H1 (cell line): ENCODE data around the gene TP53RK. TPM values are rescaled to one million over a fixed set of nuclear protein-coding genes. Genes with fewer than 3 reads are reported as not detected.

Experiments used
- CHD7 ChIP-seq: fragments of 300-600 bp; sonication (generic); IDR thresholded peaks from 2 replicates; pipeline ENCODE4 v1.7.1; 2012; ENCODE audit warnings: low read length, moderate library complexity, mild to moderate bottlenecking, inconsistent platforms; ENCODE audit not compliant: insufficient replicate concordance
- POLR2AphosphoS5 ChIP-seq: IDR thresholded peaks from 2 replicates; pipeline ENCODE4 v1.6.1; 2011; ENCODE audit warnings: low read depth, low read length
- polyA plus RNA-seq, 7 experiments: library from polyadenylated mRNA; depleted of rRNA in 3 of 7; stranded (reverse) in 5 of 7; unstranded in 2 of 7; fragments of >200 nt in 5 of 7; fragments of 200-250 nt in 2 of 7; gene quantifications; 1 replicate in 5 of 7; 2 replicates in 1 of 7; 4 replicates in 1 of 7; pipeline versions ENCODE4 v1.2.1 to v1.2.3, GENCODE V29; 2011 to 2013; ENCODE audit warnings: missing spikeins in 2 of 7, mixed read lengths in 2 of 7
- total RNA-seq: library from RNA; stranded (reverse); fragmentation: NEBNext Ultra II Directional; extraction: Animal tissue kit (Norgen Biotek cat#: 25700); gene quantifications from 2 replicates; pipeline ENCODE4 v1.2.1, GENCODE V29; 2021

The TP53RK gene
- total and polyA plus RNA-seq, 2 of the 8 experiments (the other 6 are each of a cell fraction or from before 2014, with no cell fraction given) = 8.5 to 16.3 TPM

DNA sequence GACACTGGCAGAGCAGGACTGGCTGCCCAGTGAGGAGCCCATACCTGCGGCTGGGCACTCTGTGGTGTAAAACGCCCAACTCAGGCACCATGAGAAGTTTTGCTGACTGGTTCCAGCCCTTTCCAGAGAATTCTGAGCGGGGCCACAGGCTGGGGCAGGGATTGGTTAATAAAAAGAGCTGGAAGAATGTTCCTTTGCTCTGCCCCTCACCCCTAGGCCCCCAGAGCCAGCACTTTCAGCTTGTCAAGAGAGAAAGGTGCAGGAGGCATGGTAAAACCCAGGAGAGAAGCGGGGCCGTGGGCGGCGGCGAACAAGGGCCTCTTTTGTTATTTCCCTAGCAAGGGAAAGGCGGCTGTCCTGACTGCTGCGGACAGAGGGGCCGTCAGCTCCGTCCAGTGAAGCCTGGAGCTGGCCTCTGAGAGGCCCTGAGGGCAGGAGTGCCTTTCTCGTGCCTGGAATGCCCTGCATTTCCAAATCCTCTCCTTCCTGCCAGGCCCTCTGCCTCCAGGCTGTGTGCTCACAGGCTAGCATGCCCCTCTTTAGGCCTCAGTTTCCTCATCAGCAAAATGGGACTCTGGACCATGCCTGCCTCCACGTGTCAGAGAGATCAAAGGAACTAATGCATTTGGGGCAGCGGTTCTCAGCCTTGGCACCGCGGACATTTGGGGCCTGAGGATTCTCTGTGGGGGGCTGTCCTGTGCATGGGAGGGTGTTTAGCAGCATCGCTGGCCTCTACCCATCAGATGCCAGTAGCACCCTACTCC is 50.9 kb downstream of the TP53RK start (continued):
- no peak for TF ChIP-seq CHD7
- no peak for TF ChIP-seq POLR2AphosphoS5
- TF ChIP-seq, all 59 proteins: peak for 0
